Type B pancreatic cell (in vitro differentiated cells): ENCODE data around the gene LRP1B. TPM values are rescaled to one million over a fixed set of nuclear protein-coding genes. Genes with fewer than 3 reads are reported as not detected.

Experiments
- DNase-seq: peaks from one replicate; pipeline ENCODE4 v3.0.0; 2021; ENCODE audit warnings: mixed read lengths; ENCODE audit not compliant: unreplicated experiment; ENCODE audit errors: extremely low spot score
- H3K27ac Mint-ChIP-seq: 2 replicates; pipeline ENCODE4 v1.8.0; 2021; ENCODE audit warnings: mild to moderate bottlenecking, mixed read lengths
- H3K27me3 Mint-ChIP-seq: 2 replicates; pipeline ENCODE4 v1.8.0; 2021; ENCODE audit warnings: mixed read lengths
- H3K36me3 Mint-ChIP-seq: 2 replicates; pipeline ENCODE4 v1.8.0; 2021; ENCODE audit warnings: mixed read lengths
- H3K4me1 Mint-ChIP-seq: one replicate; pipeline ENCODE4 v1.8.0; 2021; ENCODE audit warnings: mixed read lengths; ENCODE audit not compliant: unreplicated experiment
- H3K4me3 Mint-ChIP-seq: 2 replicates; pipeline ENCODE4 v1.8.0; 2021; ENCODE audit warnings: mild to moderate bottlenecking, mixed read lengths
- H3K9me3 Mint-ChIP-seq: 2 replicates; pipeline ENCODE4 v1.8.0; 2021; ENCODE audit warnings: mixed read lengths
- CTCF ChIP-seq: fragments of 200-600 bp; sonication (generic); conservative IDR thresholded peaks from 2 replicates; pipeline ENCODE4 v1.5.0; 2021; ENCODE audit warnings: antibody characterized with exemption, mild to moderate bottlenecking
- total RNA-seq: library from RNA; stranded (reverse); gene quantifications from 2 replicates; pipeline ENCODE4 v1.2.1, GENCODE V29; 2021; ENCODE audit warnings: low replicate concordance

LRP1B gene
- total RNA-seq, 1 donor from 2014 or later = 16.0 TPM

GRCh38 chr2:141079231-141079630 is 1051.6 kb downstream of the LRP1B start:
- no peaks in the 10 kb centered on the region for H3K36me3 Mint-ChIP-seq
- DNase-seq = no peak
- H3K27ac Mint-ChIP-seq = no peak overlapping the region
- no peaks in the 10 kb centered on the region for H3K27me3 Mint-ChIP-seq
- H3K4me3 Mint-ChIP-seq = no peak overlapping the region
- H3K9me3 Mint-ChIP-seq = no peaks in the 10 kb centered on the region
- TF ChIP-seq CTCF = no peak
- H3K4me1 Mint-ChIP-seq = no peaks in the 10 kb centered on the region

DNA sequence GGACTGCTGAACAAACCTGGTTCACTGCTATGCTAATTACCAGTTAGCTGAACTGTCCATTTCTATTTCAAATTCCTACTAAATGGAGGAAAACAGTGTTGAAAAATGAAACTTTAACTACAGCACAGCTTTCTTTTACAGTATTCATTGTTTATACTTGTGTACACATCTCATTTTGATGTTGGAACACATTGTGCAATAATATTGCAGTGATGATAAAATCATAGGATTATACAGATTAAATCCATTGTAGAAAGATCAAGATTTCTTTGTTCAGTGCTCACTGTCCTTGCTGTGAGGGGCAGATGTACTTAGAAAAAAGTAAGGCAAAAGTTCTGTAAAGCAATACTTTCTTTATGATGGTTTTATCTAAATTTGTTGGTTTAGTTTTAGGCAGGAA is 1055.1 kb downstream of the LRP1B start:
- no peak overlapping the region for H3K4me3 Mint-ChIP-seq
- no peak overlapping the region for H3K27ac Mint-ChIP-seq
- no peaks in the 10 kb centered on the region for H3K36me3 Mint-ChIP-seq
- TF ChIP-seq CTCF = no peak
- H3K4me1 Mint-ChIP-seq = no peaks in the 10 kb centered on the region
- H3K9me3 Mint-ChIP-seq = no peaks in the 10 kb centered on the region
- H3K27me3 Mint-ChIP-seq = no peaks in the 10 kb centered on the region
- DNase-seq = no peak

DNA sequence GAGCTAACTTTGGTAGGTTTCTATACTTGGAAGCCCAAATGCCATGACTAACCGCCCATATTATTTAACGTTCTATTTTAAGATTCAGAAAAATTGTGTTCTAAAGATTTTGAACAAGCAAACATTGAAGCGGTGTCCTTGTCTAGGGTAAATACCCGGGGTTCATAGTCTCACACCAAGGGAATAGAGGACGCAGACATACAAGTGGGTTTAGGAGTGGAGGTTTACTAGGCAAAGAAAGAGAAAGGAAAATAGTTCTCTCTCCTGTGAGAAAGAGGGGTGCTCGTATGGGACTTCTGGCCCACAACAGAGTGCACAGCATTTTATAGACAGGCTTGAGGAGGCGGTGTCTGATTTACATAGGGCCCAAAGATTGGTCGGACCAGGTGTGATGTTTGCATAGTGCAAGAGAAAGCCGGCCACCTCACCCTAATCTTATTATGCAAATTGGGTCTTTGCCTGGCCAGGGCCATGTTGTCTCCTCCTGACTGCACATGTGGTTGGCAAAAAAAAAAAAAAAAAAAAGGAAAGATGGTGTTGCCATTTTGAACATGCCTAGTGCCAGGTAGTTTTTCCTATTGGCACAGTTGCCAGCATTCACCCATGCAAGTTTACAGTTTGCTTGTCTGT is 1062.6 kb downstream of the LRP1B start:
- no peak for TF ChIP-seq CTCF
- H3K27ac Mint-ChIP-seq = no peak overlapping the region
- no peak for DNase-seq
- H3K4me1 Mint-ChIP-seq = no peaks in the 10 kb centered on the region
- H3K9me3 Mint-ChIP-seq = no peaks in the 10 kb centered on the region
- H3K36me3 Mint-ChIP-seq = no peaks in the 10 kb centered on the region
- H3K4me3 Mint-ChIP-seq = no peak overlapping the region
- H3K27me3 Mint-ChIP-seq = no peaks in the 10 kb centered on the region

DNA sequence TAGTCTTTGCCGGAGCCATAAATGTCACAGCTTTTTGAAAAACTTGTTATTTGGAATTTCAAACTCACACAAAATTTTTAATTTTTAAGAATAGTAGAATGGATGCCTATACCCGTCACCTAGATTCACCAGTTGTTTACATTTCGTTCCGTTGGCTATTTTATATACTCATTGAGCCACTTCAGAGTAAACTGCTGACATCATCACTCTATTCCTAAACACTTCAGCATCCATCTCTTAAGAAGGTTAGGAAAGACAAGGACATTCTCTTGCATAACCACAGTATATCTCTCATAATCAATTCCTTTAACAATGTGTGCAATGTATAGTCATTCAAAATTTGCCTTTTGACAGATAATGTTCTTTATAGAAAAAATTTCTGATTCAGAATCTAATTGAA is 1065.8 kb downstream of the LRP1B start:
- H3K27me3 Mint-ChIP-seq = no peaks in the 10 kb centered on the region
- no peak for TF ChIP-seq CTCF
- H3K36me3 Mint-ChIP-seq = no peaks in the 10 kb centered on the region
- H3K4me1 Mint-ChIP-seq = no peaks in the 10 kb centered on the region
- no peak overlapping the region for H3K27ac Mint-ChIP-seq
- no peaks in the 10 kb centered on the region for H3K9me3 Mint-ChIP-seq
- no peak overlapping the region for H3K4me3 Mint-ChIP-seq
- DNase-seq = no peak

DNA sequence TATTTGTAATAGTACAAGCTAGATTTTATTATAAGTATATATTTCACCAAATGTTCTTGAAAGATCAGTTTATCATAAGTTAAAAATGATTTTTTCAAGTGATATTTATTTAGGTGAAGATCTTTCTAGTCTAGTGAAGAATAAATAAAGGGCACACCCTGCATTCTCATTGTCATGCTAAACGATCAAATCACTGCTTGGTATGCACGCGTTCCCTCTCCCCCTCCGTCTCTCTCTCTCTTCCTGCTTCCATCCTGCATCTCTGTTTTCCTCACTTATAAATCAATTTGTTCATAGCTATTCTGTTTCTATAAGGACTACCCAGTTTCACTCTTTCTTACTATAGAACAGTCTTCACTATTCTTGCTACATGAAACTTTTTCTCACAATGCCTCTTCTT is 1067.4 kb downstream of the LRP1B start:
- TF ChIP-seq CTCF = no peak

GRCh38 chr2:141062443-141062842 is 1068.4 kb downstream of the LRP1B start:
- no peaks in the 10 kb centered on the region for H3K36me3 Mint-ChIP-seq
- no peaks in the 10 kb centered on the region for H3K4me1 Mint-ChIP-seq
- DNase-seq = no peak
- no peak for TF ChIP-seq CTCF
- no peaks in the 10 kb centered on the region for H3K27me3 Mint-ChIP-seq
- H3K27ac Mint-ChIP-seq = no peak overlapping the region
- H3K9me3 Mint-ChIP-seq = no peaks in the 10 kb centered on the region
- H3K4me3 Mint-ChIP-seq = no peak overlapping the region

More for the DNA sequence above, 1067.4 kb downstream of the LRP1B start:
- Mint-ChIP-seq H3K36me3 (no peaks in the 10 kb centered on the region), H3K4me1 (no peaks in the 10 kb centered on the region), H3K27me3 (no peaks in the 10 kb centered on the region), H3K9me3 (no peaks in the 10 kb centered on the region), H3K27ac (no peak overlapping the region), H3K4me3 (no peak overlapping the region)
- no peak for DNase-seq
